Adrenal gland (tissue), 5 donors: Measurements from ENCODE around the gene PSMD8.

Experiments
- POLR2A ChIP-seq, 2 donors: fragments of 450-650 bp; IDR thresholded peaks; one replicate each; pipeline ENCODE4 v1.6.1; 2017; ENCODE audit warnings: antibody characterized with exemption in 2 of 2, mild to moderate bottlenecking in 2 of 2, moderate library complexity in 1 of 2
- TF ChIP-seq, protein P1 (sequence below), 6 experiments: fragments of 450-650 bp in 4 of 6; fragments of 200-600 bp in 2 of 6; sonication (generic) in 1 of 6; IDR thresholded peaks; 1 replicate in 5 of 6; 2 replicates in 1 of 6; pipeline versions ENCODE4 v1.5.1 to v1.8.0; 2016 to 2021; ENCODE audit warnings: antibody characterized with exemption in 6 of 6, mild to moderate bottlenecking in 2 of 6, moderate library complexity in 1 of 6
- donor health status: DM: no; HTN: no; CAD: no.

DNA sequence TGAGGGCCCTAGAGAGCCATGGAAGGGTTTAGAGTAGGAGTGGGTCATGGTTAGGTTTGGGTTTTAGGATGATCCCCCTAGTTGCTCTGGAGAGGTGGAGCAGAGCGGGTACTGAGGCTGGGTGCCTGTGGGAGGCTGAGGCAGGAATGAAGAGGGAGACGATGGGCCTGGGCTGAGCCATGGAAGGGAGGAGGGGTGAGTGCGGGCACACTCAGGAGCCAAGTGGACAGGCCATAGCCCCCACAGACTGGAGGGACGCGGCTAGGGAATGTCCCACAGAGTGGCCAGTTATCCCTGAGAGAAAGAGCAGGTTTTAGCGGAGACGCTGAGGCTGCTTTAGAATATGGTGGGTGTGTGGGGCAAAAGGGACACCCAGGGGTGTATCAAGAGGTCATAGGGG lies 44.7 kb upstream of the PSMD8 start:
- TF ChIP-seq, protein P1, sequence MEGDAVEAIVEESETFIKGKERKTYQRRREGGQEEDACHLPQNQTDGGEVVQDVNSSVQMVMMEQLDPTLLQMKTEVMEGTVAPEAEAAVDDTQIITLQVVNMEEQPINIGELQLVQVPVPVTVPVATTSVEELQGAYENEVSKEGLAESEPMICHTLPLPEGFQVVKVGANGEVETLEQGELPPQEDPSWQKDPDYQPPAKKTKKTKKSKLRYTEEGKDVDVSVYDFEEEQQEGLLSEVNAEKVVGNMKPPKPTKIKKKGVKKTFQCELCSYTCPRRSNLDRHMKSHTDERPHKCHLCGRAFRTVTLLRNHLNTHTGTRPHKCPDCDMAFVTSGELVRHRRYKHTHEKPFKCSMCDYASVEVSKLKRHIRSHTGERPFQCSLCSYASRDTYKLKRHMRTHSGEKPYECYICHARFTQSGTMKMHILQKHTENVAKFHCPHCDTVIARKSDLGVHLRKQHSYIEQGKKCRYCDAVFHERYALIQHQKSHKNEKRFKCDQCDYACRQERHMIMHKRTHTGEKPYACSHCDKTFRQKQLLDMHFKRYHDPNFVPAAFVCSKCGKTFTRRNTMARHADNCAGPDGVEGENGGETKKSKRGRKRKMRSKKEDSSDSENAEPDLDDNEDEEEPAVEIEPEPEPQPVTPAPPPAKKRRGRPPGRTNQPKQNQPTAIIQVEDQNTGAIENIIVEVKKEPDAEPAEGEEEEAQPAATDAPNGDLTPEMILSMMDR (IDR thresholded peaks at IDR 0.05), result no peak
- no peak for TF ChIP-seq POLR2A (IDR thresholded peaks at IDR 0.05)
